ENCODE results near the gene ARHGEF12.

ARHGEF12 gene

DNA sequence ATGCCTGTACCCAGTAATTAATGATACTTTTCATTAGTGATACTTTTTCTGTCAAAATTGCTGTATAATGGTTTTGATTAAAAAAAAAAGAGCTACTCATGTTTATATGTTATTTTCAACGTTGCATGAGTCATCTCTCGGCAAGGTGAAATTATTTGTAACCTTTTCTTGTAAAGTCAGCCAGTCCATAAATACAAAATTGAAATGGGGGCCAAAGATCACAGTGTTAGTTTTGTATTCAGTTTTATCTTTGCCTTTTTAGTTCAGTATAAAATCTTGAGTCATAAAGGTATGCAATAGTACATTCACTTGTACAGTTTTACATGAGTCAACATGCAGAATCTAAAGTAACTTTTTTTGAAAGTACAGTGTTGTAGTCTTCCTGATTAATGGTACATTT is 4.3 kb downstream of the ARHGEF12 start:
- no peaks in the 10 kb centered on the region for H3K36me3 ChIP-seq (ENCODE audit: control insufficient read depth, insufficient read depth, low read length)

DNA sequence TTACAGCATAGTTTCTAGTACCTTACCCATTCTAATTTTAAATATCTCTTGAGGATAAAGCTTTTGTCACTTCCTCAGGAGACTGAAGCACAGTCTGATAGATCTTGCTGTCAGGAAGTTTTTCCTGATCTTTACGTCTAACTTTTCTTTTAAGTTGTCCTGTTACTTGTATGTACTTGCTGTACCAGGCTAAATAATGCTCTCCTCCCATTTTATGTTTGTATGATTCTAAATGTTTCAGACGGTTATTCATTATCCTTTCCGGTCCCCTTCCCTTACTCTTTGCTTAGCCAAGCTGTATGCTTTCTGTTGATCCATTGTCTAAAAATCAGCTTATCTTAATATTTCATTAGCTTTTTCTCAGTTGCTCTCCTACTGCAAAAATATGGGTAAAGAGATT is 6.0 kb downstream of the ARHGEF12 start:
- H3K4me1 ChIP-seq (ENCODE audit: control insufficient read depth, insufficient read depth, low read length, poor library complexity, severe bottlenecking) = peaks cover 10% of the 10 kb centered on the region
- H3K27ac ChIP-seq (ENCODE audit: low read depth, low read length, severe bottlenecking) = no peak overlapping the region
- no peak overlapping the region for H3K4me3 ChIP-seq (ENCODE audit: extremely low read depth, insufficient read depth, low read length, poor library complexity, severe bottlenecking)
- no CpG with 5 or more reads among the region's 3 CpGs for WGBS, 2 experiments (ENCODE audit: insufficient coverage in 2 of 2)
- no peaks in the 10 kb centered on the region for H3K36me3 ChIP-seq (ENCODE audit: control insufficient read depth, insufficient read depth, low read length)
- H3K9me3 ChIP-seq (ENCODE audit: control insufficient read depth, low read length) = no peaks in the 10 kb centered on the region

More for the DNA sequence above, 4.3 kb downstream of the ARHGEF12 start:
- H3K27ac ChIP-seq (ENCODE audit: low read depth, low read length, severe bottlenecking) = no peak overlapping the region
- H3K4me3 ChIP-seq (ENCODE audit: extremely low read depth, insufficient read depth, low read length, poor library complexity, severe bottlenecking) = peak overlapping the region; percentile 94
- 100% methylated on average over 1 of the region's 2 CpGs; no CpG with 5 or more reads in 1 of the 2 experiments for WGBS, 2 experiments (ENCODE audit: insufficient coverage in 2 of 2)
- H3K4me1 ChIP-seq (ENCODE audit: control insufficient read depth, insufficient read depth, low read length, poor library complexity, severe bottlenecking) = peaks cover 4% of the 10 kb centered on the region
- H3K9me3 ChIP-seq (ENCODE audit: control insufficient read depth, low read length) = no peaks in the 10 kb centered on the region

- 100% methylated on average over 1 of the region's 3 CpGs; no CpG with 5 or more reads in 1 of the 2 experiments for WGBS, 2 experiments (ENCODE audit: insufficient coverage in 2 of 2)
- Histone ChIP-seq H3K36me3 (ENCODE audit: control insufficient read depth, insufficient read depth, low read length) (no peaks in the 10 kb centered on the region), H3K4me1 (ENCODE audit: control insufficient read depth, insufficient read depth, low read length, poor library complexity, severe bottlenecking) (peaks cover 10% of the 10 kb centered on the region), H3K27ac (ENCODE audit: low read depth, low read length, severe bottlenecking) (no peak overlapping the region), H3K9me3 (ENCODE audit: control insufficient read depth, low read length) (no peaks in the 10 kb centered on the region), H3K4me3 (ENCODE audit: extremely low read depth, insufficient read depth, low read length, poor library complexity, severe bottlenecking) (no peak overlapping the region)
Measured at GRCh38 chr11:120342678-120343077, 6.5 kb downstream of the ARHGEF12 start.

GRCh38 chr11:120343429-120343828 is 7.2 kb downstream of the ARHGEF12 start:
- Histone ChIP-seq H3K36me3 (ENCODE audit: control insufficient read depth, insufficient read depth, low read length) (no peaks in the 10 kb centered on the region), H3K27ac (ENCODE audit: low read depth, low read length, severe bottlenecking) (no peak overlapping the region), H3K4me1 (ENCODE audit: control insufficient read depth, insufficient read depth, low read length, poor library complexity, severe bottlenecking) (peaks cover 10% of the 10 kb centered on the region), H3K9me3 (ENCODE audit: control insufficient read depth, low read length) (no peaks in the 10 kb centered on the region), H3K4me3 (ENCODE audit: extremely low read depth, insufficient read depth, low read length, poor library complexity, severe bottlenecking) (no peak overlapping the region)
- WGBS, 2 experiments (ENCODE audit: insufficient coverage in 2 of 2) = 91 to 100% methylated on average over 1 of the region's 2 CpGs

GRCh38 chr11:120344302-120345004 is 8.2 kb downstream of the ARHGEF12 start:
- H3K36me3 ChIP-seq (ENCODE audit: control insufficient read depth, insufficient read depth, low read length) = no peaks in the 10 kb centered on the region
- no peak overlapping the region for H3K27ac ChIP-seq (ENCODE audit: low read depth, low read length, severe bottlenecking)
- peaks cover 10% of the 10 kb centered on the region for H3K4me1 ChIP-seq (ENCODE audit: control insufficient read depth, insufficient read depth, low read length, poor library complexity, severe bottlenecking)
- H3K9me3 ChIP-seq (ENCODE audit: control insufficient read depth, low read length) = no peaks in the 10 kb centered on the region
- WGBS, 2 experiments (ENCODE audit: insufficient coverage in 2 of 2) = 86% methylated on average over 1 of the region's 1 CpG; no CpG with 5 or more reads in 1 of the 2 experiments
- H3K4me3 ChIP-seq (ENCODE audit: extremely low read depth, insufficient read depth, low read length, poor library complexity, severe bottlenecking) = no peak overlapping the region

DNA sequence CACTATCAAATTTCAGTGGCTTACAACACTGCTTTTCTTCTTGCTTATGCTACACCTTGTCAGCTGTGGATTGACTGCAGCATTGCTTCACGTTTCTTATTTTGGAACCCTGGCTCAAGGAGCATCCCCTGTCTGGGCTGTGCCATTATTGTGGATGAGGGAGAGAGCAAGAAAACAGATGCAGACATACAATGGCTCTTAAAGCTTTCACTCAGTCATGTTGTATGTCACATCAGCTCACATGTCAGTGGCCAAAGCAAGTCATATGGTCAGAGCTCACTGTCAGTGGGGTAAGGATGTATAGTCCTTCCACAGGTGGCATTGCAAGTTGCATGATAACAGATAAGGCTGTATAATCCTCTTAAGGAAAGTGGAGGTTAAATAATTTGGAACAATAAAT is 10.0 kb downstream of the ARHGEF12 start:
- Histone ChIP-seq H3K4me1 (ENCODE audit: control insufficient read depth, insufficient read depth, low read length, poor library complexity, severe bottlenecking) (peaks cover 6% of the 10 kb centered on the region), H3K4me3 (ENCODE audit: extremely low read depth, insufficient read depth, low read length, poor library complexity, severe bottlenecking) (no peak overlapping the region), H3K9me3 (ENCODE audit: control insufficient read depth, low read length) (no peaks in the 10 kb centered on the region), H3K36me3 (ENCODE audit: control insufficient read depth, insufficient read depth, low read length) (no peaks in the 10 kb centered on the region), H3K27ac (ENCODE audit: low read depth, low read length, severe bottlenecking) (no peak overlapping the region)
- WGBS, 2 experiments (ENCODE audit: insufficient coverage in 2 of 2) = 80% methylated on average over 1 of the region's 1 CpG; no CpG with 5 or more reads in 1 of the 2 experiments

DNA sequence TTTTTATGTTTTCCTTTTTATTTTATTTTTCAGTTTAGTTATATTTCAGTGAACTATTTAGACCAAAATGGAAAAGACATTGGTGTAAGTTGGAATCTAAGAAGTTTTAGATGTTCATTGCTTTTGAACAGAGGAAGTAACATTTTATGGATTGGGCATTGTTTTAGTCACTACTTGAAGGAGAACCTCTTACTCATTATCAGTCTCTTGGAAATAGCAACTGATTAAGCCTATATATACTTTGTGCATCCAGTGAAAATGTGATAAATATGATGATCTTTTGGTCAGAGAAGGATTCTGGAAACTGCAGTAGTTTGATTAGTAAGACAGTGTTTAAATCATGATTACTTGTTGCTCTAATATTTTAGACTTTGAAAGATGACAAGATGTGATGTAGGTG is 14.4 kb downstream of the ARHGEF12 start:
- Histone ChIP-seq H3K27ac (ENCODE audit: low read depth, low read length, severe bottlenecking) (no peak overlapping the region), H3K4me3 (ENCODE audit: extremely low read depth, insufficient read depth, low read length, poor library complexity, severe bottlenecking) (no peak overlapping the region), H3K9me3 (ENCODE audit: control insufficient read depth, low read length) (no peaks in the 10 kb centered on the region), H3K36me3 (ENCODE audit: control insufficient read depth, insufficient read depth, low read length) (peaks cover 8% of the 10 kb centered on the region), H3K4me1 (ENCODE audit: control insufficient read depth, insufficient read depth, low read length, poor library complexity, severe bottlenecking) (peaks cover 20% of the 10 kb centered on the region)

DNA sequence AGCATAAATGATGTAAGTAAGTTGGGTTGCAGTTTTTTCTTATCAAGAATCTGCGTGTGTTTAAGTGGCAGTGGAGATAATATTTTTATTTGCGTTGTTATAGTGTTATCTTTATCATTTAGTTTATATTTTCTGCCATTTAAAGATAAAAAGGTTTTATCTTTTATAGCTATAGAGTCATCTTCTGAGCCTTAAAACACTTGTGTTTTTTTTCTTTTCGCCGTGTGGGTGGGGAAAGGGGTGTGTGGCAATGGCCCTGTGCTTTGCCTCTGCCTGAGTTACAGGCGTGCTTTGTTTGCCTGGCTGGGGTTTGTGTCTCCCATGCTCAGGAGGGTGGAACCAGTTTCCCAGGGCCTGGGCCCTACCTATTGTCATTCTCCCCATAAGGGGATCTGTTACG is 16.2 kb downstream of the ARHGEF12 start:
- 94 to 95% methylated on average over 2 to 3 of the region's 6 CpGs for WGBS, 2 experiments (ENCODE audit: insufficient coverage in 2 of 2)
- Histone ChIP-seq H3K36me3 (ENCODE audit: control insufficient read depth, insufficient read depth, low read length) (peaks cover 15% of the 10 kb centered on the region), H3K9me3 (ENCODE audit: control insufficient read depth, low read length) (no peaks in the 10 kb centered on the region), H3K4me1 (ENCODE audit: control insufficient read depth, insufficient read depth, low read length, poor library complexity, severe bottlenecking) (peaks cover 14% of the 10 kb centered on the region), H3K4me3 (ENCODE audit: extremely low read depth, insufficient read depth, low read length, poor library complexity, severe bottlenecking) (no peak overlapping the region), H3K27ac (ENCODE audit: low read depth, low read length, severe bottlenecking) (no peak overlapping the region)

- Histone ChIP-seq H3K36me3 (ENCODE audit: control insufficient read depth, insufficient read depth, low read length) (peaks cover 26% of the 10 kb centered on the region), H3K27ac (ENCODE audit: low read depth, low read length, severe bottlenecking) (peak overlapping the region; percentile 23), H3K9me3 (ENCODE audit: control insufficient read depth, low read length) (no peaks in the 10 kb centered on the region), H3K4me1 (ENCODE audit: control insufficient read depth, insufficient read depth, low read length, poor library complexity, severe bottlenecking) (peaks cover 14% of the 10 kb centered on the region), H3K4me3 (ENCODE audit: extremely low read depth, insufficient read depth, low read length, poor library complexity, severe bottlenecking) (no peak overlapping the region)
- WGBS, 2 experiments (ENCODE audit: insufficient coverage in 2 of 2) = 60% methylated on average over 1 of the region's 1 CpG; no CpG with 5 or more reads in 1 of the 2 experiments
Measured at GRCh38 chr11:120354068-120354467, 17.9 kb downstream of the ARHGEF12 start.

- WGBS, 2 experiments (ENCODE audit: insufficient coverage in 2 of 2) = 79 to 93% methylated on average over 2 to 4 of the region's 6 CpGs
- H3K4me1 ChIP-seq (ENCODE audit: control insufficient read depth, insufficient read depth, low read length, poor library complexity, severe bottlenecking) = peaks cover 14% of the 10 kb centered on the region
- H3K36me3 ChIP-seq (ENCODE audit: control insufficient read depth, insufficient read depth, low read length) = peaks cover 26% of the 10 kb centered on the region
- no peak overlapping the region for H3K27ac ChIP-seq (ENCODE audit: low read depth, low read length, severe bottlenecking)
- H3K9me3 ChIP-seq (ENCODE audit: control insufficient read depth, low read length) = no peaks in the 10 kb centered on the region
- H3K4me3 ChIP-seq (ENCODE audit: extremely low read depth, insufficient read depth, low read length, poor library complexity, severe bottlenecking) = no peak overlapping the region
Measured at GRCh38 chr11:120354779-120355178, 18.6 kb downstream of the ARHGEF12 start.

DNA sequence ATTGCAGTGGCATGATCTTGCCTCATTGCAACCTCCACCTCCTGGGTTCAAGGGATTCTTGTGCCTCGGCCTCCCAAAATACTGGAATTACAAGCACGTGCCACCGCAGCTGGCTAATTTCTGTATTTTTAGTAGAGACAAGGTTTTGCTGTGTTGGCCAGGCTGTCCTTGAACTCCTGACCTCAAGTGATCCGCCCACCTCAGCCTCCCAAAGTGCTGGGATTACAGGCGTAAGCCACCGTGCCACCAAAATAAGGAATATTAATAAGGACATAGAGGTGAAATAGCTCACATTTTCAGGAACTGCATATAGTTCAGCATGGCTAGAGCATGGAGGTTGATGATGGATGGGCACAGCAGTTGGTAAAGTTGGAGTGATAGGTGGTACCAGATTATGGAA is 21.4 kb downstream of the ARHGEF12 start:
- H3K4me3 ChIP-seq (ENCODE audit: extremely low read depth, insufficient read depth, low read length, poor library complexity, severe bottlenecking) = no peak overlapping the region
- no peaks in the 10 kb centered on the region for H3K9me3 ChIP-seq (ENCODE audit: control insufficient read depth, low read length)
- 93 to 100% methylated on average over 3 to 5 of the region's 6 CpGs for WGBS, 2 experiments (ENCODE audit: insufficient coverage in 2 of 2)
- no peak overlapping the region for H3K27ac ChIP-seq (ENCODE audit: low read depth, low read length, severe bottlenecking)
- peaks cover 28% of the 10 kb centered on the region for H3K36me3 ChIP-seq (ENCODE audit: control insufficient read depth, insufficient read depth, low read length)
- peaks cover 14% of the 10 kb centered on the region for H3K4me1 ChIP-seq (ENCODE audit: control insufficient read depth, insufficient read depth, low read length, poor library complexity, severe bottlenecking)
